ENCODE data around the gene BTG1. TPM values are rescaled to one million over a fixed set of nuclear protein-coding genes. Genes with fewer than 3 reads are reported as not detected.

The BTG1 gene
- total RNA-seq, 1 donor from 2014 or later, result 159 TPM

DNA sequence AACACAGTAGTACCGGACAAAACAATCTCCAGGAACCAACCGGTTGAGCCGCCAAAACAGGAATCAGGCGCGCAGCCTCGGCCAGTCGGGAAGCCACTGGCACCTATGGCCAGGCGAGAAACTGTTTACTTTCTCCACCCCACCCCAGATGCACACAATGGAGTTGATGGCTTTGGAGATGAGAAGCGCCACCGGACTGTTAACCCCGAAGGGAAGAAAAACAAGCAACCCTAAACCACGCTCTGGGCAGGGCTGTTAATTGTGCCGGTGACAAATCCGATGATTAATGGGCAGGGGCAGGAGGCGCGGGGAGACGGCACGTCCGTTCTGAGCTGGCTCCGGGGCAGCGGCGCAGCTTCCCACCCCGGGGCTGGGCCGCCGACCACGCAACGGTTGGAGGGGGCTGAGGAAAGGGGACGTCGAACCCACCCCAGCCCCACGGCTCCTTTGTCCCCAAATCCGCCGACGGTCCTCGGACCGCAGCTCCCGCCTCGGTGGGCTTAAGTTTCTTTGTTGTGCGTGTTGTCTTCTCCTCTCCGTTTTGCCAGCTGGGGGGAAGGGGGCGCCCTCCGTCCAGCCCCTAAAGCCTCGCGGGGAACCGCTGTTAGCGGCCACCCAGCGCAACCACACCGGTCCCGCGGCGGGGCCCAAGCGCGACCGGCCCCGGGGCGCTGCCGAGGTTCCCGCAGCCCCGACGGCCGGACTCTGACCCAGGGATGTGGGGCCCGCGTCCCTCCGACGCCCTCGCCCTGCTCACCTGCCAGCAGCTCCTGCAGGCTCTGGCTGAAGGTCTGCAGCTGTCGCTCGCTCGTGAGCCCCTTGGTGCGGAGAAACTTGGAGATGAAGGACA lies 790 bp downstream of the BTG1 start:
- Histone ChIP-seq H3K9me3 (no peaks in the 10 kb centered on the region), H3K4me1 (no peaks in the 10 kb centered on the region), H3K36me3 (peaks cover 22% of the 10 kb centered on the region), H3K4me3 (peak overlapping the region; percentile 87), H3K27me3 (ENCODE audit: low read depth) (no peaks in the 10 kb centered on the region), H3K27ac (peak overlapping the region; percentile 99)
- intact Hi-C loops (cut with DNase I), result no loop called here
- DNase-seq (peak; percentile 70), ATAC-seq (peak; percentile 21 to 38)
- TF ChIP-seq, protein P1, sequence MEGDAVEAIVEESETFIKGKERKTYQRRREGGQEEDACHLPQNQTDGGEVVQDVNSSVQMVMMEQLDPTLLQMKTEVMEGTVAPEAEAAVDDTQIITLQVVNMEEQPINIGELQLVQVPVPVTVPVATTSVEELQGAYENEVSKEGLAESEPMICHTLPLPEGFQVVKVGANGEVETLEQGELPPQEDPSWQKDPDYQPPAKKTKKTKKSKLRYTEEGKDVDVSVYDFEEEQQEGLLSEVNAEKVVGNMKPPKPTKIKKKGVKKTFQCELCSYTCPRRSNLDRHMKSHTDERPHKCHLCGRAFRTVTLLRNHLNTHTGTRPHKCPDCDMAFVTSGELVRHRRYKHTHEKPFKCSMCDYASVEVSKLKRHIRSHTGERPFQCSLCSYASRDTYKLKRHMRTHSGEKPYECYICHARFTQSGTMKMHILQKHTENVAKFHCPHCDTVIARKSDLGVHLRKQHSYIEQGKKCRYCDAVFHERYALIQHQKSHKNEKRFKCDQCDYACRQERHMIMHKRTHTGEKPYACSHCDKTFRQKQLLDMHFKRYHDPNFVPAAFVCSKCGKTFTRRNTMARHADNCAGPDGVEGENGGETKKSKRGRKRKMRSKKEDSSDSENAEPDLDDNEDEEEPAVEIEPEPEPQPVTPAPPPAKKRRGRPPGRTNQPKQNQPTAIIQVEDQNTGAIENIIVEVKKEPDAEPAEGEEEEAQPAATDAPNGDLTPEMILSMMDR (IDR thresholded peaks at IDR 0.05), result no peak

GRCh38 chr12:92143686-92144630 lies 1.7 kb downstream of the BTG1 start:
- peak; percentile 52 to 67 for ATAC-seq
- TF ChIP-seq, protein P1 (IDR thresholded peaks at IDR 0.05), result peak; percentile 75
- intact Hi-C loops (cut with DNase I), result no loop called here

GRCh38 chr12:92143258-92143657 lies 2.4 kb downstream of the BTG1 start:
- ATAC-seq (no peak), DNase-seq (no peak)
- intact Hi-C loops (cut with DNase I), result no loop called here
- no peaks in the 10 kb centered on the region for H3K9me3 ChIP-seq
- no peaks in the 10 kb centered on the region for H3K27me3 ChIP-seq (ENCODE audit: low read depth)
- peak overlapping the region; percentile 87 for H3K4me3 ChIP-seq
- peak overlapping the region; percentile 99 for H3K27ac ChIP-seq
- peaks cover 22% of the 10 kb centered on the region for H3K36me3 ChIP-seq
- TF ChIP-seq, protein P1 (IDR thresholded peaks at IDR 0.05), result no peak
- peaks cover 12% of the 10 kb centered on the region for H3K4me1 ChIP-seq

More at GRCh38 chr12:92143686-92144630, 1.7 kb downstream of the BTG1 start:
- peak; percentile 63 for DNase-seq
- H3K9me3 ChIP-seq, result no peaks in the 10 kb centered on the region
- peak overlapping the region; percentile 87 for H3K4me3 ChIP-seq
- no peaks in the 10 kb centered on the region for H3K27me3 ChIP-seq (ENCODE audit: low read depth)
- peaks cover 5% of the 10 kb centered on the region for H3K4me1 ChIP-seq
- H3K36me3 ChIP-seq, result peaks cover 22% of the 10 kb centered on the region
- H3K27ac ChIP-seq, result peak overlapping the region; percentile 99

DNA sequence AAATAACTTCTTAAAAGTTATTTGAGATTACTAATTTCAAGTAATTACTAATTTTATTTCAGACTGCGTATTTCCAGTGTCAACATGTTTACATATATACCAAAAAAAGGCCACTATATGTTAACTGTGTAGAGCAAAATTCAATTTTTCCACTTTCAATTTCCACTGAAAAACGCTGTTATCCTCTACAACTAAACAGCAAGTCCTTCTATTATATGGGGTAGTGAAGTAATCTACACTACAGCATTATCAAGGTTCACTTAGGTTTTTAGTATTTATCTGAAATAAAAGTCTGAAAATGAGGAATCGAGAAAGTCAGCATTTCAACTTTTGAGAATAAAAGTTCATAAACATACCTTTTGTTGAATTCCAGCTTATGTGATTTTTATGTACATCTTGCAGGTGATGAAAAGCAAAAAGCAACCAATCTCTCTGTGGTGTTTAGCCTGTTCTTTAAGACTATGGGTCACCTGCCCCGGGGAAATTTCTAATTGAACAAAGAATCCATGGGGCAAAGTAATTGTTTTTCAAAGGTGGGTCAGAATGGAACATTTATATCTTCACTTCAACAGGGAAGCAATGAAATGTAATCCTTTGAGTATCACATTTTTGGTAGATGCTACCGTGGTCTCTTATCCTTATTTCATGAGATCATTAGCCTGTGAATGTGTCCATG lies 3.3 kb downstream of the BTG1 start:
- Histone ChIP-seq H3K4me3 (peak overlapping the region; percentile 87), H3K9me3 (no peaks in the 10 kb centered on the region), H3K27ac (peak overlapping the region; percentile 99), H3K4me1 (peaks cover 20% of the 10 kb centered on the region), H3K27me3 (ENCODE audit: low read depth) (no peaks in the 10 kb centered on the region), H3K36me3 (peaks cover 22% of the 10 kb centered on the region)
- DNase-seq (no peak), ATAC-seq (no peak)
- intact Hi-C loops (cut with DNase I), result no loop called here
- TF ChIP-seq, protein P1 (IDR thresholded peaks at IDR 0.05), result no peak

DNA sequence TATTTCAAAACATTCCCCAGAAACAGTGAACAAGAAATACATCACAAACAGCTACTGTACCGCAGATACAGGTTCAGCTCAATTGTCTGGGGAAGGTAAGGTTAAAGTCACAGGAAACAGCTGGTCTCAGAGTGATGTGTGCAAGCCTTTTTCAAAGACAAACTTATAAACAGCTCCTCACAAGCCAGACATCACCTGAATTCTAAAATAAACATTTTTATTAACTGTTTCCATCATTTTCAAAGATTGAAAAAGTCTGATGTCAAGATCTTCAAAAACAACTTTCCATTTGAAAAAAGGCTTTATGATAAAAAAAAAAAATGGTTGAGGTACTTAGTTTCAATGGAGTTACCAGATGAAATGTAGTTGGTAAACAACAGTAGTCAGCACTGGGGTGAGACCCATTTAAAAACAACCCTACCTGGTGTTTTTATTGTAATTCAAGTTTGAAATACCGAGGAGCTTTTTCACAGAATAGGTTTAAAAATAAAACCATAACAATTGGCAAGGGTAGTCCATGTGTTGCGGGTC lies 4.0 kb downstream of the BTG1 start:
- TF ChIP-seq, protein P1 (IDR thresholded peaks at IDR 0.05), result no peak
- peaks cover 22% of the 10 kb centered on the region for H3K36me3 ChIP-seq
- peak overlapping the region; percentile 99 for H3K27ac ChIP-seq
- ATAC-seq (no peak), DNase-seq (no peak)
- intact Hi-C loops (cut with DNase I), result no loop called here
- H3K4me3 ChIP-seq, result peak overlapping the region; percentile 87
- H3K27me3 ChIP-seq (ENCODE audit: low read depth), result no peaks in the 10 kb centered on the region
- H3K4me1 ChIP-seq, result peaks cover 28% of the 10 kb centered on the region
- no peaks in the 10 kb centered on the region for H3K9me3 ChIP-seq
